GM23338 (cell line): Measurements from ENCODE around the gene BNIP3. TPM values are rescaled to one million over a fixed set of nuclear protein-coding genes. Genes with fewer than 3 reads are reported as not detected.

Experiments used
- ATAC-seq: fragments of 200-7000 bp; cut with Tn5 transposase; 3 replicates; pipeline ENCODE4 v1.9.1; 2020
- DNase-seq: peaks from one replicate; pipeline ENCODE4 v3.0.0-alpha.2; 2015; ENCODE audit warnings: low spot score
- H2AFZ ChIP-seq: fragments of 200-600 bp; sonication (generic); 2 replicates; pipeline ENCODE4 v1.8.0; 2016; ENCODE audit warnings: antibody characterized with exemption, mild to moderate bottlenecking, moderate library complexity
- H3F3A ChIP-seq: fragments of 200-600 bp; sonication (generic); replicated peaks from 2 replicates; pipeline ENCODE4 v1.8.0; 2017; ENCODE audit warnings: antibody characterized with exemption, mixed run types, low read depth
- H3K27ac ChIP-seq: fragments of 200-600 bp; sonication (generic); 2 replicates; pipeline ENCODE4 v1.6.1; 2016; ENCODE audit warnings: low read depth
- H3K27me3 ChIP-seq: fragments of 200-600 bp; sonication (generic); 2 replicates; pipeline ENCODE4 v1.8.0; 2016; ENCODE audit warnings: mild to moderate bottlenecking, mixed run types, moderate library complexity; ENCODE audit not compliant: insufficient read depth
- H3K36me3 ChIP-seq: fragments of 200-600 bp; sonication (generic); 2 replicates; pipeline ENCODE4 v1.8.0; 2016; ENCODE audit warnings: mild to moderate bottlenecking; ENCODE audit not compliant: insufficient read depth
- H3K4me1 ChIP-seq: fragments of 200-600 bp; sonication (generic); 2 replicates; pipeline ENCODE4 v1.8.0; 2016; ENCODE audit warnings: mild to moderate bottlenecking, moderate library complexity; ENCODE audit not compliant: insufficient read depth
- H3K4me2 ChIP-seq: fragments of 200-600 bp; sonication (generic); 2 replicates; pipeline ENCODE4 v1.7.1; 2017; ENCODE audit warnings: mixed run types
- H3K4me3 ChIP-seq: fragments of 200-600 bp; sonication (generic); 2 replicates; pipeline ENCODE4 v1.6.1; 2016; ENCODE audit warnings: mixed run types
- H3K79me2 ChIP-seq: fragments of 200-600 bp; sonication (generic); replicated peaks from 2 replicates; pipeline ENCODE4 v1.8.0; 2017; ENCODE audit warnings: mild to moderate bottlenecking; ENCODE audit not compliant: insufficient read depth
- H3K9me2 ChIP-seq: fragments of 200-600 bp; sonication (generic); 2 replicates; pipeline ENCODE4 v1.8.0; 2017; ENCODE audit not compliant: insufficient read depth
- H4K20me1 ChIP-seq: fragments of 200-600 bp; sonication (generic); replicated peaks from 2 replicates; pipeline ENCODE4 v1.8.0; 2017; ENCODE audit warnings: mild to moderate bottlenecking; ENCODE audit not compliant: insufficient read depth
- H3K27ac Mint-ChIP-seq: 2 replicates; pipeline ENCODE4 v1.8.0; 2020; ENCODE audit warnings: inconsistent platforms, mild to moderate bottlenecking, moderate library complexity, mixed read lengths
- H3K27me3 Mint-ChIP-seq: 3 replicates; pipeline ENCODE4 v1.8.0; 2022; ENCODE audit warnings: low read depth, mild to moderate bottlenecking, moderate library complexity, mixed read lengths, inconsistent platforms; ENCODE audit not compliant: insufficient read depth, poor library complexity
- H3K36me3 Mint-ChIP-seq: 3 replicates; pipeline ENCODE4 v1.8.0; 2021; ENCODE audit warnings: low read depth, mild to moderate bottlenecking, inconsistent platforms, moderate library complexity, mixed read lengths
- H3K4me1 Mint-ChIP-seq: 3 replicates; pipeline ENCODE4 v1.8.0; 2020; ENCODE audit warnings: mild to moderate bottlenecking, inconsistent platforms, mixed read lengths
- H3K4me3 Mint-ChIP-seq: 3 replicates; pipeline ENCODE4 v1.8.0; 2021; ENCODE audit warnings: moderate library complexity, mild to moderate bottlenecking, inconsistent platforms, mixed read lengths
- H3K9me3 Mint-ChIP-seq: 3 replicates; pipeline ENCODE4 v1.8.0; 2020; ENCODE audit warnings: moderate library complexity, mild to moderate bottlenecking, inconsistent platforms, mixed read lengths
- CREB1 ChIP-seq: fragments of 250-450 bp; sonication (Bioruptor Pico); IDR thresholded peaks from 2 replicates; pipeline ENCODE4 v1.5.0; 2020; ENCODE audit warnings: low read depth, mild to moderate bottlenecking, moderate library complexity
- EZH2 ChIP-seq: fragments of 200-600 bp; sonication (generic); IDR thresholded peaks from one replicate; pipeline ENCODE4 v1.8.0; 2017; ENCODE audit warnings: antibody characterized with exemption, mild to moderate bottlenecking, low read depth; ENCODE audit not compliant: unreplicated experiment
- EZH2phosphoT487 ChIP-seq: fragments of 200-600 bp; sonication (generic); IDR thresholded peaks from one replicate; pipeline ENCODE4 v1.8.1; 2018; ENCODE audit warnings: antibody characterized with exemption; ENCODE audit not compliant: unreplicated experiment
- JUNB ChIP-seq: IDR thresholded peaks from one replicate; pipeline ENCODE4 v1.6.1; 2016; ENCODE audit warnings: antibody characterized with exemption; ENCODE audit not compliant: unreplicated experiment
- NANOG ChIP-seq: IDR thresholded peaks from 2 replicates; pipeline ENCODE4 v1.6.1; 2016; ENCODE audit warnings: antibody characterized with exemption, borderline replicate concordance
- STAT1 ChIP-seq: IDR thresholded peaks from one replicate; pipeline ENCODE4 v1.6.1; 2016; ENCODE audit warnings: antibody characterized with exemption; ENCODE audit not compliant: unreplicated experiment
- ZNF114 ChIP-seq: fragments of 250-450 bp; sonication (Bioruptor Pico); IDR thresholded peaks from 2 replicates; pipeline ENCODE4 v1.5.0; 2020; ENCODE audit warnings: mild to moderate bottlenecking, moderate library complexity
- ZNF331 ChIP-seq: fragments of 250-450 bp; sonication (Bioruptor Pico); IDR thresholded peaks from 2 replicates; pipeline ENCODE4 v1.5.0; 2020; ENCODE audit warnings: low read depth, mild to moderate bottlenecking, moderate library complexity
- polyA plus RNA-seq: library from polyadenylated mRNA; unstranded; fragments of >200 nt; fragmentation: Nextera tagmentation; extraction: Ambion mirVana; gene quantifications from 2 replicates; pipeline ENCODE4 v1.2.1, GENCODE V29; 2016
- total RNA-seq: library from RNA; depleted of rRNA; stranded (reverse); fragments of >200 nt; shearing (Covaris generic); gene quantifications from 2 replicates; pipeline ENCODE4 v1.2.3, GENCODE V29; 2014
- TF ChIP-seq, protein P1 (sequence below): fragments of 250-450 bp; sonication (Bioruptor Pico); IDR thresholded peaks from 2 replicates; pipeline ENCODE4 v1.5.0; 2020; ENCODE audit warnings: mild to moderate bottlenecking, moderate library complexity
- TF ChIP-seq, protein P2 (sequence below): IDR thresholded peaks from 2 replicates; pipeline ENCODE4 v1.6.1; 2016; ENCODE audit warnings: antibody characterized with exemption
- TF ChIP-seq, protein P3 (sequence below): IDR thresholded peaks from one replicate; pipeline ENCODE4 v1.6.1; 2018; ENCODE audit warnings: antibody characterized with exemption; ENCODE audit not compliant: unreplicated experiment

BNIP3 gene
- total and polyA plus RNA-seq, 2 experiments from 2014 or later, result 46.3 to 75.0 TPM

DNA sequence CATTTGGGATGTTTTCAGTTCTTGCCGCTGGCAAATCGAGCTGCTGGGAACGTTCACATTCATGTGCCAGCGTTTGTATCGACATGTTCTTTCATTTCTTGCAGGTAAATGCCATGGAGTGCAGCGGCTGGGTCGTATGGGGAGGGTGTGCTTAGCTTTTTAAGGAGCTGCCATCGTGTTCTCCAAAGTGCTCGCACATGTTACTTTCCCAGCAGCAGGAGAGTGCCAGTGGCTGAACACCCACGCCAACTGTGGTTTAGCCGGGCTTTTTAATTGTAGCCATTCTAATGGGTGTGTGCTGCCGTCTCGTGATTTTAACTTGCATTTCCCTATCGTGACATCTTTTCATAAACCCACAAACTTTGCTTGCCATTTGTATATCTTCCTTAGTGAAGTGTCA lies 11.6 kb upstream of the BNIP3 start (continued):
- TF ChIP-seq, protein P1, sequence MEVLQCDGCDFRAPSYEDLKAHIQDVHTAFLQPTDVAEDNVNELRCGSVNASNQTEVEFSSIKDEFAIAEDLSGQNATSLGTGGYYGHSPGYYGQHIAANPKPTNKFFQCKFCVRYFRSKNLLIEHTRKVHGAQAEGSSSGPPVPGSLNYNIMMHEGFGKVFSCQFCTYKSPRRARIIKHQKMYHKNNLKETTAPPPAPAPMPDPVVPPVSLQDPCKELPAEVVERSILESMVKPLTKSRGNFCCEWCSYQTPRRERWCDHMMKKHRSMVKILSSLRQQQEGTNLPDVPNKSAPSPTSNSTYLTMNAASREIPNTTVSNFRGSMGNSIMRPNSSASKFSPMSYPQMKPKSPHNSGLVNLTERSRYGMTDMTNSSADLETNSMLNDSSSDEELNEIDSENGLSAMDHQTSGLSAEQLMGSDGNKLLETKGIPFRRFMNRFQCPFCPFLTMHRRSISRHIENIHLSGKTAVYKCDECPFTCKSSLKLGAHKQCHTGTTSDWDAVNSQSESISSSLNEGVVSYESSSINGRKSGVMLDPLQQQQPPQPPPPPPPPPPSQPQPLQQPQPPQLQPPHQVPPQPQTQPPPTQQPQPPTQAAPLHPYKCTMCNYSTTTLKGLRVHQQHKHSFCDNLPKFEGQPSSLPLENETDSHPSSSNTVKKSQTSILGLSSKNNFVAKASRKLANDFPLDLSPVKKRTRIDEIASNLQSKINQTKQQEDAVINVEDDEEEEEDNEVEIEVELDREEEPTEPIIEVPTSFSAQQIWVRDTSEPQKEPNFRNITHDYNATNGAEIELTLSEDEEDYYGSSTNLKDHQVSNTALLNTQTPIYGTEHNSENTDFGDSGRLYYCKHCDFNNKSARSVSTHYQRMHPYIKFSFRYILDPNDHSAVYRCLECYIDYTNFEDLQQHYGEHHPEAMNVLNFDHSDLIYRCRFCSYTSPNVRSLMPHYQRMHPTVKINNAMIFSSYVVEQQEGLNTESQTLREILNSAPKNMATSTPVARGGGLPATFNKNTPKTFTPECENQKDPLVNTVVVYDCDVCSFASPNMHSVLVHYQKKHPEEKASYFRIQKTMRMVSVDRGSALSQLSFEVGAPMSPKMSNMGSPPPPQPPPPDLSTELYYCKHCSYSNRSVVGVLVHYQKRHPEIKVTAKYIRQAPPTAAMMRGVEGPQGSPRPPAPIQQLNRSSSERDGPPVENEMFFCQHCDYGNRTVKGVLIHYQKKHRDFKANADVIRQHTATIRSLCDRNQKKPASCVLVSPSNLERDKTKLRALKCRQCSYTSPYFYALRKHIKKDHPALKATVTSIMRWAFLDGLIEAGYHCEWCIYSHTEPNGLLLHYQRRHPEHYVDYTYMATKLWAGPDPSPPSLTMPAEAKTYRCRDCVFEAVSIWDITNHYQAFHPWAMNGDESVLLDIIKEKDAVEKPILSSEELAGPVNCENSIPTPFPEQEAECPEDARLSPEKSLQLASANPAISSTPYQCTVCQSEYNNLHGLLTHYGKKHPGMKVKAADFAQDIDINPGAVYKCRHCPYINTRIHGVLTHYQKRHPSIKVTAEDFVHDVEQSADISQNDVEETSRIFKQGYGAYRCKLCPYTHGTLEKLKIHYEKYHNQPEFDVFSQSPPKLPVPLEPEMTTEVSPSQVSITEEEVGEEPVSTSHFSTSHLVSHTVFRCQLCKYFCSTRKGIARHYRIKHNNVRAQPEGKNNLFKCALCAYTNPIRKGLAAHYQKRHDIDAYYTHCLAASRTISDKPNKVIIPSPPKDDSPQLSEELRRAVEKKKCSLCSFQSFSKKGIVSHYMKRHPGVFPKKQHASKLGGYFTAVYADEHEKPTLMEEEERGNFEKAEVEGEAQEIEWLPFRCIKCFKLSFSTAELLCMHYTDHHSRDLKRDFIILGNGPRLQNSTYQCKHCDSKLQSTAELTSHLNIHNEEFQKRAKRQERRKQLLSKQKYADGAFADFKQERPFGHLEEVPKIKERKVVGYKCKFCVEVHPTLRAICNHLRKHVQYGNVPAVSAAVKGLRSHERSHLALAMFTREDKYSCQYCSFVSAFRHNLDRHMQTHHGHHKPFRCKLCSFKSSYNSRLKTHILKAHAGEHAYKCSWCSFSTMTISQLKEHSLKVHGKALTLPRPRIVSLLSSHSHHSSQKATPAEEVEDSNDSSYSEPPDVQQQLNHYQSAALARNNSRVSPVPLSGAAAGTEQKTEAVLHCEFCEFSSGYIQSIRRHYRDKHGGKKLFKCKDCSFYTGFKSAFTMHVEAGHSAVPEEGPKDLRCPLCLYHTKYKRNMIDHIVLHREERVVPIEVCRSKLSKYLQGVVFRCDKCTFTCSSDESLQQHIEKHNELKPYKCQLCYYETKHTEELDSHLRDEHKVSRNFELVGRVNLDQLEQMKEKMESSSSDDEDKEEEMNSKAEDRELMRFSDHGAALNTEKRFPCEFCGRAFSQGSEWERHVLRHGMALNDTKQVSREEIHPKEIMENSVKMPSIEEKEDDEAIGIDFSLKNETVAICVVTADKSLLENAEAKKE, result no peak
- TF ChIP-seq ZNF114 (no peak), STAT1 (no peak), EZH2 (no peak), EZH2phosphoT487 (no peak), NANOG (no peak), JUNB (no peak), CREB1 (CRISPR knock-in tag) (no peak)
- TF ChIP-seq, protein P2, sequence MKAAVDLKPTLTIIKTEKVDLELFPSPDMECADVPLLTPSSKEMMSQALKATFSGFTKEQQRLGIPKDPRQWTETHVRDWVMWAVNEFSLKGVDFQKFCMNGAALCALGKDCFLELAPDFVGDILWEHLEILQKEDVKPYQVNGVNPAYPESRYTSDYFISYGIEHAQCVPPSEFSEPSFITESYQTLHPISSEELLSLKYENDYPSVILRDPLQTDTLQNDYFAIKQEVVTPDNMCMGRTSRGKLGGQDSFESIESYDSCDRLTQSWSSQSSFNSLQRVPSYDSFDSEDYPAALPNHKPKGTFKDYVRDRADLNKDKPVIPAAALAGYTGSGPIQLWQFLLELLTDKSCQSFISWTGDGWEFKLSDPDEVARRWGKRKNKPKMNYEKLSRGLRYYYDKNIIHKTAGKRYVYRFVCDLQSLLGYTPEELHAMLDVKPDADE, result no peak

DNA sequence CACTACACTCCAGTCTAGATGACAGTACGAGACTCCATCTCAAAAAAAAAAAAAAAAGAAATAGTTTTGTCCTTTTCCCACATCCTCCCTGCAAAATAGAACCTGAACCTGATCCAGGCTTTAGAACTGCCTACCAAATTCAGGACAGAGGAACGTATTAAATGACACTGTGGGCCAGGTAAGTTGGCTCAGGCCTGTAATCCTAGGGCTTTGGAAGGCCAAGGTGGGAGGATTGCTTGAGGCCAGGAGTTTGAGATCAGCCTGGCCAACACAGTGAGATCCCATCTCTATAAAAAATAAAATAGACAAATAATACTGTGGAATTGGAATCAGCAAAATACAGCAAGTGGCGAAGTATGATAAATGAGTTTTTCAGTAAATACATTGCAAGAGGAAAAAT lies 10.0 kb upstream of the BNIP3 start:
- Mint-ChIP-seq H3K27me3 (peaks cover 2% of the 10 kb centered on the region), H3K4me3 (no peak overlapping the region), H3K9me3 (peaks cover 16% of the 10 kb centered on the region; the same call in 2 of the 3 replicates), H3K36me3 (peaks cover 5% of the 10 kb centered on the region; the same call in 2 of the 3 replicates), H3K4me1 (peaks cover 10% of the 10 kb centered on the region), H3K27ac (no peak overlapping the region)
- Histone ChIP-seq H3K4me1 (no peaks in the 10 kb centered on the region), H3K79me2 (no peaks in the 10 kb centered on the region), H3K36me3 (no peaks in the 10 kb centered on the region), H3K4me3 (no peak overlapping the region), H4K20me1 (no peaks in the 10 kb centered on the region), H3K27ac (no peak overlapping the region), H2AFZ (no peak overlapping the region), H3K9me2 (no peaks in the 10 kb centered on the region), H3K4me2 (no peak overlapping the region), H3K27me3 (no peaks in the 10 kb centered on the region), H3F3A (no peaks in the 10 kb centered on the region)
- no peak for ATAC-seq
- DNase-seq, result no peak
- TF ChIP-seq EZH2, result no peak
- TF ChIP-seq JUNB, result no peak
- TF ChIP-seq, protein P3, sequence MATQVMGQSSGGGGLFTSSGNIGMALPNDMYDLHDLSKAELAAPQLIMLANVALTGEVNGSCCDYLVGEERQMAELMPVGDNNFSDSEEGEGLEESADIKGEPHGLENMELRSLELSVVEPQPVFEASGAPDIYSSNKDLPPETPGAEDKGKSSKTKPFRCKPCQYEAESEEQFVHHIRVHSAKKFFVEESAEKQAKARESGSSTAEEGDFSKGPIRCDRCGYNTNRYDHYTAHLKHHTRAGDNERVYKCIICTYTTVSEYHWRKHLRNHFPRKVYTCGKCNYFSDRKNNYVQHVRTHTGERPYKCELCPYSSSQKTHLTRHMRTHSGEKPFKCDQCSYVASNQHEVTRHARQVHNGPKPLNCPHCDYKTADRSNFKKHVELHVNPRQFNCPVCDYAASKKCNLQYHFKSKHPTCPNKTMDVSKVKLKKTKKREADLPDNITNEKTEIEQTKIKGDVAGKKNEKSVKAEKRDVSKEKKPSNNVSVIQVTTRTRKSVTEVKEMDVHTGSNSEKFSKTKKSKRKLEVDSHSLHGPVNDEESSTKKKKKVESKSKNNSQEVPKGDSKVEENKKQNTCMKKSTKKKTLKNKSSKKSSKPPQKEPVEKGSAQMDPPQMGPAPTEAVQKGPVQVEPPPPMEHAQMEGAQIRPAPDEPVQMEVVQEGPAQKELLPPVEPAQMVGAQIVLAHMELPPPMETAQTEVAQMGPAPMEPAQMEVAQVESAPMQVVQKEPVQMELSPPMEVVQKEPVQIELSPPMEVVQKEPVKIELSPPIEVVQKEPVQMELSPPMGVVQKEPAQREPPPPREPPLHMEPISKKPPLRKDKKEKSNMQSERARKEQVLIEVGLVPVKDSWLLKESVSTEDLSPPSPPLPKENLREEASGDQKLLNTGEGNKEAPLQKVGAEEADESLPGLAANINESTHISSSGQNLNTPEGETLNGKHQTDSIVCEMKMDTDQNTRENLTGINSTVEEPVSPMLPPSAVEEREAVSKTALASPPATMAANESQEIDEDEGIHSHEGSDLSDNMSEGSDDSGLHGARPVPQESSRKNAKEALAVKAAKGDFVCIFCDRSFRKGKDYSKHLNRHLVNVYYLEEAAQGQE, result no peak
- no peak for TF ChIP-seq CREB1 (CRISPR knock-in tag)
- no peak for TF ChIP-seq STAT1
- TF ChIP-seq ZNF331 (CRISPR knock-in tag), result no peak
